ENCODE data around the gene SLC11A1. TPM values are rescaled to one million over a fixed set of nuclear protein-coding genes. Genes with fewer than 3 reads are reported as not detected.
A peak's percentile ranks its signal among the peaks of the same experiment; 100 is the strongest.

SLC11A1 gene
- total and polyA plus RNA-seq, 8 donors = 0.51 to 16.2 (median 5.3) TPM

DNA sequence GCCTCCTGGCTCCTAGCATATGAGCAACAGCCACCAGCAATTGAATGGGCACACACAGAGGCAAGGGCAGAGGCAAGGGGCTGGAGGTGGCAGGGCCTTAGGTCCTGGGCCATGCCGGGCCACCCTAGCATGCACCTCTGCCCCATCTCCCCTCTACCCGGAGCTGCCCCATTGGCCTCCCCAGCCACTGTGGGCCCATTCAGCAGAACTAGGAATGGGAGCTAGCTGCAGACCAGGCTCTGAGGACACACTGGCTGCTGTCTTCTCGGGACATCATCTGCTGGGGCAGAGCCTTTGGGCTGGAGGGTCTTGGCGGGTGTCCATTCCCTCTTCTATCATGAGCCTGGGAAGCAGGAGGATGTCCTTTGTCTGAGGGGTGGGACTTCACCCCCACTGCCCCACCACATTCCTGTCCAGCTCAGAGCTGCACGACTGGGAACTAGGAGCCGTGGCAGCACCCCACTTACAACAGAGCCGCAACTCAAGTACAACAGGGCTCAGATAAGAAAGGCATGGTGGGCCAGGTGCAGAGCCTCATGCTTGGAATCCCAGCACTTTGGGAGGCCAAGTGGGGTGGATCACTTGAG, 37.6 kb downstream of the SLC11A1 start:
- peak overlapping the region in 3 of 4 donors; percentile 20 to 53 (median 52) for H3K27ac ChIP-seq
- H3K4me3 ChIP-seq = peak overlapping the region in 2 of 4 donors; percentile 12 to 39
- no peak for DNase-seq
- peak in 3 of 4 donors; percentile 13 to 26 (median 21) for ATAC-seq
- FAIRE-seq = no peak
- intact Hi-C loops (cut with DNase I) = loop anchor here in 1 of 3 donors (10.0 kb wide), 1 partner anchor 45 kb away; no protein-coding TSS in a partner anchor
- WGBS, 2 donors = 51 to 52% methylated on average over 7 of the region's 7 CpGs
- TF ChIP-seq, protein P1, sequence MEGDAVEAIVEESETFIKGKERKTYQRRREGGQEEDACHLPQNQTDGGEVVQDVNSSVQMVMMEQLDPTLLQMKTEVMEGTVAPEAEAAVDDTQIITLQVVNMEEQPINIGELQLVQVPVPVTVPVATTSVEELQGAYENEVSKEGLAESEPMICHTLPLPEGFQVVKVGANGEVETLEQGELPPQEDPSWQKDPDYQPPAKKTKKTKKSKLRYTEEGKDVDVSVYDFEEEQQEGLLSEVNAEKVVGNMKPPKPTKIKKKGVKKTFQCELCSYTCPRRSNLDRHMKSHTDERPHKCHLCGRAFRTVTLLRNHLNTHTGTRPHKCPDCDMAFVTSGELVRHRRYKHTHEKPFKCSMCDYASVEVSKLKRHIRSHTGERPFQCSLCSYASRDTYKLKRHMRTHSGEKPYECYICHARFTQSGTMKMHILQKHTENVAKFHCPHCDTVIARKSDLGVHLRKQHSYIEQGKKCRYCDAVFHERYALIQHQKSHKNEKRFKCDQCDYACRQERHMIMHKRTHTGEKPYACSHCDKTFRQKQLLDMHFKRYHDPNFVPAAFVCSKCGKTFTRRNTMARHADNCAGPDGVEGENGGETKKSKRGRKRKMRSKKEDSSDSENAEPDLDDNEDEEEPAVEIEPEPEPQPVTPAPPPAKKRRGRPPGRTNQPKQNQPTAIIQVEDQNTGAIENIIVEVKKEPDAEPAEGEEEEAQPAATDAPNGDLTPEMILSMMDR (IDR thresholded peaks at IDR 0.05) = no peak
- no peaks in the 10 kb centered on the region for H3K36me3 ChIP-seq
- no peaks in the 10 kb centered on the region for H3K27me3 ChIP-seq
- no peaks in the 10 kb centered on the region for H3K4me1 ChIP-seq
- H3K9me3 ChIP-seq = no peaks in the 10 kb centered on the region

DNA sequence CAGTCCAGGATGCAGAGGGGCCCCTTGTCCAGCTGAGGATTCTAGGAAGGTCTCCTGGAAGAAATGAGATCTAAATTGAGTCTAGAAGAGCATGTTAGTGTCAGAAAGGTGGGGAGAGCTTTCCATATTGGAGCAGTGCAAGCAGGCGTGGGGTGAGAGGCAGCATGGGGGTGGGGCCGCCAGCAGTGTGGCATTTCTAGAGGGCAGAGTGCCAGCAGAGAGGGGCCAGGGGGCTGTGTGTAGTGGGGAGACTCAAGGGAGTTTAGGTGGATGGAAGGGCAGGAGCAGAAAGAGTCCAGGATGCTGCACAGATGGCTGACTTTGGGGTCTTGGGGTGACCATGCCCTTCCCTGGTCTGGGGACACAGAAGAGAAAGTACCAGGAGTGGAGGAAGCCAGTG, 39.0 kb downstream of the SLC11A1 start:
- Histone ChIP-seq H3K4me1 (no peaks in the 10 kb centered on the region), H3K9me3 (no peaks in the 10 kb centered on the region), H3K4me3 (no peak overlapping the region), H3K27me3 (no peaks in the 10 kb centered on the region), H3K36me3 (no peaks in the 10 kb centered on the region), H3K27ac (no peak overlapping the region)
- TF ChIP-seq, protein P1 (IDR thresholded peaks at IDR 0.05) = no peak
- intact Hi-C loops (cut with DNase I) = no loop called here
- ATAC-seq (no peak), FAIRE-seq (no peak), DNase-seq (no peak)
- WGBS, 2 donors = 76 to 85% methylated on average over 2 of the region's 2 CpGs

DNA sequence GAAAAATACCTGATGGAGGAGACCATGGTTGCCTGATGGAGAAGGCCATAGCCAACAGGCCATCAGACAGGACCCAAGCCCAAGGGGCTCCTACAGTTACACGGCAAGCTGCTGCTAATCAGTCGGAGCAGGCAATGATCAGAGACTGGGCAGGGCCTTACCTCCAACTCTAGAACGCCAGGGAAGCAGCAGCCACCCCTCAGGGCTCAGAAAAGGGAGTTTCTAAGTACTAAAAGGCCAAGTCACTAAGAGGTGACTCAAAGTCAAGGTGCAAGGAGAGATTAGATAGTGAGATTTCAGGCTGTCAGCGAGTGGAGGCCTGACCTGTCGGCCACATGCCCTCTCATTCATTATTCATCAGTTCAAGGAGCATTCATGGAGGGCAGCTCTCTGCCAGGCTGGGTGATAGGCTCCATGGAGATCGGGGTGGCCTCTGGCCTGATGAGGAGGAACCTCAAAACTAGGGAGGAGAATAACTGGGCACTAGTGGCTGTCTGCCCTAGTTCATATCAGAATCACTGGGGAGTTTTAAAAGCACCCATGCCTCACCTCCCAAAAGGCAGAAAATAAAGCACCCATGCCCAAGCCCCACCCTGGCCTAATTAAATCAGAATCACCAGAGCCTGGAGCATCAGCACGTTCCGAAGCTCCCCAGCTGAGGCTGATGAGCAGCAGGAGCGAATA, 40.5 kb downstream of the SLC11A1 start:
- ATAC-seq = no peak
- WGBS, 2 donors = 80 to 82% methylated on average over 9 of the region's 9 CpGs

DNA sequence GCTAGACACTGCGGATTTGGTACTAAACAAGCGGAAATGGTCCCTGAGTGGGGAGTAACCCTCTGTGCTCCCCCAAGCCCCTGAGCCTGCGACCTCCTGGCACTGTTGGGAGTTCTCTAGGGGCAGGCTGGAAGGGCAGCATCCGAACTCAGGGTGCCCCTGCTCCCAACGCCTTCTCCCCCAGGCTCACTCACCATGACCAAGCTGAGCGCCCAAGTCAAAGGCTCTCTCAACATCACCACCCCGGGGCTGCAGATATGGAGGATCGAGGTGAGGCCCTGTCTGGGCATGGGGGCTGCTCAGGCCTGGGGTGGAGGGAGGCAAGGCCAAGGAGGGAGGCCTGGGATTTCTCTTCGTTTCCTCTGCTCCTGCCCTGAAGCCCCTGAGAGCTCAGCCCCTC, 41.5 kb downstream of the SLC11A1 start:
- 83 to 90% methylated on average over 9 of the region's 9 CpGs for whole genome bisulfite sequencing, 2 donors
- intact Hi-C loops (cut with DNase I) = no loop called here
- FAIRE-seq = no peak

More for the DNA sequence above, 40.5 kb downstream of the SLC11A1 start:
- DNase-seq = no peak
- FAIRE-seq = no peak
- H3K36me3 ChIP-seq = no peaks in the 10 kb centered on the region
- intact Hi-C loops (cut with DNase I) = no loop called here
- H3K9me3 ChIP-seq = no peaks in the 10 kb centered on the region
- H3K4me3 ChIP-seq = no peak overlapping the region
- no peaks in the 10 kb centered on the region for H3K4me1 ChIP-seq
- H3K27ac ChIP-seq = no peak overlapping the region
- H3K27me3 ChIP-seq = no peaks in the 10 kb centered on the region
- TF ChIP-seq, protein P1 (IDR thresholded peaks at IDR 0.05) = no peak

More for the DNA sequence above, 41.5 kb downstream of the SLC11A1 start:
- Histone ChIP-seq H3K36me3 (no peaks in the 10 kb centered on the region), H3K4me1 (no peaks in the 10 kb centered on the region), H3K27ac (no peak overlapping the region), H3K4me3 (no peak overlapping the region), H3K27me3 (no peaks in the 10 kb centered on the region), H3K9me3 (no peaks in the 10 kb centered on the region)
- TF ChIP-seq, protein P1 (IDR thresholded peaks at IDR 0.05) = no peak
- DNase-seq = no peak
- no peak for ATAC-seq
